ENCODE data around the gene HMBS. TPM values are rescaled to one million over a fixed set of nuclear protein-coding genes. Genes with fewer than 3 reads are reported as not detected.
"Not testable (repeated sequence)": the region's sequence is repeated elsewhere in the genome, so short reads cannot be mapped to it uniquely, and the experiment has no call there.

The HMBS gene
- total RNA-seq, 6 experiments from 2014 or later: 31.1 to 45.6 (median 41.9) TPM

GRCh38 chr11:119134389-119134978, 49.8 kb downstream of the HMBS start:
- H3K36me3 Mint-ChIP-seq (ENCODE audit: low read depth): peaks cover 32% of the 10 kb centered on the region
- no peak overlapping the region for H3K27ac Mint-ChIP-seq
- H3K4me3 Mint-ChIP-seq: no peak overlapping the region

GRCh38 chr11:119139276-119139675, 54.6 kb downstream of the HMBS start:
- H3K9me3 Mint-ChIP-seq, H3K4me3 Mint-ChIP-seq, DNase-seq: not testable (repeated sequence)

More at GRCh38 chr11:119134389-119134978, 49.8 kb downstream of the HMBS start:
- no peak for DNase-seq
- H3K9me3 Mint-ChIP-seq: no peaks in the 10 kb centered on the region
- no peaks in the 10 kb centered on the region for H3K27me3 Mint-ChIP-seq (ENCODE audit: insufficient read depth)
- peak; percentile 76 for TF ChIP-seq CTCF (IDR thresholded peaks at IDR 0.05)
- H3K4me1 Mint-ChIP-seq (ENCODE audit: low read depth): peaks cover 17% of the 10 kb centered on the region

More at GRCh38 chr11:119139276-119139675, 54.6 kb downstream of the HMBS start:
- H3K36me3 Mint-ChIP-seq (ENCODE audit: low read depth); H3K4me1 Mint-ChIP-seq (ENCODE audit: low read depth); H3K27me3 Mint-ChIP-seq (ENCODE audit: insufficient read depth); H3K27ac Mint-ChIP-seq: not testable (repeated sequence)

Other genes with a start within 250 kb of the HMBS start
- under 1 TPM in 1 of 6 experiments, not detected in 5; 0.06 TPM for gene CXCR5, start 201.0 kb upstream of the HMBS start, total RNA-seq (2021; fragmentation: NEBNext Ultra II Directional; extraction: Animal tissue kit (Norgen Biotek cat#: 25700))
- gene BCL9L, start 159.0 kb upstream of the HMBS start, total RNA-seq (2021; fragmentation: NEBNext Ultra II Directional; extraction: Animal tissue kit (Norgen Biotek cat#: 25700)): 100 to 1,000 TPM; 120 to 135 (median 127) TPM
- gene UPK2, start 128.6 kb upstream of the HMBS start, total RNA-seq (2021; fragmentation: NEBNext Ultra II Directional; extraction: Animal tissue kit (Norgen Biotek cat#: 25700)): under 1 TPM in 4 of 6 experiments, not detected in 2; 0.19 to 0.83 (median 0.29) TPM
- gene FOXR1, start 113.1 kb upstream of the HMBS start, total RNA-seq (2021; fragmentation: NEBNext Ultra II Directional; extraction: Animal tissue kit (Norgen Biotek cat#: 25700)): not detected
- gene CENATAC, start 86.7 kb upstream of the HMBS start, total RNA-seq (2021; fragmentation: NEBNext Ultra II Directional; extraction: Animal tissue kit (Norgen Biotek cat#: 25700)): 10 to 100 TPM; 15.5 to 19.1 (median 17.0) TPM
- gene RPS25, start 66.5 kb upstream of the HMBS start, total RNA-seq (2021; fragmentation: NEBNext Ultra II Directional; extraction: Animal tissue kit (Norgen Biotek cat#: 25700)): 100 to 1,000 TPM; 699 to 981 (median 857) TPM
- gene TRAPPC4, start 66.1 kb upstream of the HMBS start, total RNA-seq (2021; fragmentation: NEBNext Ultra II Directional; extraction: Animal tissue kit (Norgen Biotek cat#: 25700)): 10 to 100 TPM; 71.7 to 92.6 (median 81.4) TPM
- gene SLC37A4, start 54.0 kb upstream of the HMBS start, total RNA-seq (2021; fragmentation: NEBNext Ultra II Directional; extraction: Animal tissue kit (Norgen Biotek cat#: 25700)): 10 to 100 TPM in 3 of 6 experiments, 1 to 10 TPM in 3; 7.1 to 12.0 (median 10.3) TPM
- gene HYOU1, start 27.7 kb upstream of the HMBS start, total RNA-seq (2021; fragmentation: NEBNext Ultra II Directional; extraction: Animal tissue kit (Norgen Biotek cat#: 25700)): 100 to 1,000 TPM; 141 to 180 (median 163) TPM
- gene VPS11, start 17.1 kb upstream of the HMBS start, total RNA-seq (2021; fragmentation: NEBNext Ultra II Directional; extraction: Animal tissue kit (Norgen Biotek cat#: 25700)): 10 to 100 TPM; 27.4 to 31.4 (median 27.8) TPM
- 10 to 100 TPM; 40.5 to 52.5 (median 49.1) TPM for gene DPAGT1, start 17.0 kb downstream of the HMBS start, total RNA-seq (2021; fragmentation: NEBNext Ultra II Directional; extraction: Animal tissue kit (Norgen Biotek cat#: 25700))
- 10 to 100 TPM; 10.0 to 13.5 (median 10.8) TPM for gene C2CD2L, start 22.5 kb downstream of the HMBS start, total RNA-seq (2021; fragmentation: NEBNext Ultra II Directional; extraction: Animal tissue kit (Norgen Biotek cat#: 25700))
- 10 to 100 TPM in 4 of 6 experiments, 1 to 10 TPM in 2; 9.9 to 13.4 (median 11.3) TPM for gene HINFP, start 36.7 kb downstream of the HMBS start, total RNA-seq (2021; fragmentation: NEBNext Ultra II Directional; extraction: Animal tissue kit (Norgen Biotek cat#: 25700))
- gene ABCG4, start 64.2 kb downstream of the HMBS start, total RNA-seq (2021; fragmentation: NEBNext Ultra II Directional; extraction: Animal tissue kit (Norgen Biotek cat#: 25700)): under 1 TPM; 0.05 to 0.50 (median 0.18) TPM
- gene NLRX1, start 83.8 kb downstream of the HMBS start, total RNA-seq (2021; fragmentation: NEBNext Ultra II Directional; extraction: Animal tissue kit (Norgen Biotek cat#: 25700)): 10 to 100 TPM; 11.8 to 14.5 (median 12.9) TPM
- not detected for gene NHERF4, start 100.6 kb downstream of the HMBS start, total RNA-seq (2021; fragmentation: NEBNext Ultra II Directional; extraction: Animal tissue kit (Norgen Biotek cat#: 25700))
- 10 to 100 TPM; 24.2 to 31.2 (median 26.1) TPM for gene CBL, start 121.5 kb downstream of the HMBS start, total RNA-seq (2021; fragmentation: NEBNext Ultra II Directional; extraction: Animal tissue kit (Norgen Biotek cat#: 25700))
- gene MCAM, start 232.2 kb downstream of the HMBS start, total RNA-seq (2021; fragmentation: NEBNext Ultra II Directional; extraction: Animal tissue kit (Norgen Biotek cat#: 25700)): 1 to 10 TPM; 1.8 to 7.7 (median 6.9) TPM
- gene RNF26, start 249.6 kb downstream of the HMBS start, total RNA-seq (2021; fragmentation: NEBNext Ultra II Directional; extraction: Animal tissue kit (Norgen Biotek cat#: 25700)): 10 to 100 TPM; 48.6 to 63.5 (median 52.7) TPM

All from HFFc6 (cell line).